ENCODE measurements around the gene GPRC5B.

GPRC5B gene

GRCh38 chr16:19822533-19822932 is 62.1 kb downstream of the GPRC5B start:
- H3K4me3 ChIP-seq (ENCODE audit: low read depth, low read length): no peak overlapping the region
- TF ChIP-seq CTCF (IDR thresholded peaks at IDR 0.05; ENCODE audit: borderline replicate concordance, insufficient read depth, low read depth, low read length): no peak

GRCh38 chr16:19817875-19818274 is 66.8 kb downstream of the GPRC5B start:
- TF ChIP-seq CTCF (IDR thresholded peaks at IDR 0.05; ENCODE audit: borderline replicate concordance, insufficient read depth, low read depth, low read length): no peak

GRCh38 chr16:19817122-19817521 is 67.5 kb downstream of the GPRC5B start:
- no peak for TF ChIP-seq CTCF (IDR thresholded peaks at IDR 0.05; ENCODE audit: borderline replicate concordance, insufficient read depth, low read depth, low read length)
- no peak overlapping the region for H3K4me3 ChIP-seq (ENCODE audit: low read depth, low read length)

More at GRCh38 chr16:19817875-19818274, 66.8 kb downstream of the GPRC5B start:
- H3K4me3 ChIP-seq (ENCODE audit: low read depth, low read length): no peak overlapping the region

- no peak overlapping the region for H3K4me3 ChIP-seq (ENCODE audit: low read depth, low read length)
- TF ChIP-seq CTCF (IDR thresholded peaks at IDR 0.05; ENCODE audit: borderline replicate concordance, insufficient read depth, low read depth, low read length): no peak
Measured at GRCh38 chr16:19815418-19815817, 69.2 kb downstream of the GPRC5B start.

GRCh38 chr16:19812986-19813385 is 71.7 kb downstream of the GPRC5B start:
- H3K4me3 ChIP-seq (ENCODE audit: low read depth, low read length): no peak overlapping the region
- no peak for TF ChIP-seq CTCF (IDR thresholded peaks at IDR 0.05; ENCODE audit: borderline replicate concordance, insufficient read depth, low read depth, low read length)

- H3K4me3 ChIP-seq (ENCODE audit: low read depth, low read length): no peak overlapping the region
- no peak for TF ChIP-seq CTCF (IDR thresholded peaks at IDR 0.05; ENCODE audit: borderline replicate concordance, insufficient read depth, low read depth, low read length)
Measured at GRCh38 chr16:19810817-19811731, 73.6 kb downstream of the GPRC5B start.

GRCh38 chr16:19809693-19810092 is 75.0 kb downstream of the GPRC5B start:
- no peak for TF ChIP-seq CTCF (IDR thresholded peaks at IDR 0.05; ENCODE audit: borderline replicate concordance, insufficient read depth, low read depth, low read length)
- H3K4me3 ChIP-seq (ENCODE audit: low read depth, low read length): no peak overlapping the region
